MM.1S (cell line): ENCODE results near the gene SRRM4.

Experiments used
- CTCF ChIP-seq: fragments of 300-600 bp; sonication (generic); IDR thresholded peaks from 2 replicates; pipeline ENCODE4 v1.5.1; 2016; ENCODE audit warnings: antibody characterized with exemption, low read length, mixed read lengths
- EZH2 ChIP-seq: fragments of 300-600 bp; sonication (generic); optimal IDR thresholded peaks from 2 replicates; pipeline ENCODE3; 2017; ENCODE audit warnings: low read depth, mild to moderate bottlenecking, antibody characterized with exemption, low read length, mixed read lengths

- TF ChIP-seq CTCF (no peak), EZH2 (no peak)
Measured at GRCh38 chr12:119156401-119157044, 175.2 kb downstream of the SRRM4 start.
